Tibial artery (tissue), 4 donors: ENCODE data around the gene NDNF.

ENCODE experiments used
- DNase-seq, 2 donors: peaks; one replicate each; pipeline ENCODE4 v3.0.0-alpha.2; 2019
- H3K27ac ChIP-seq, 2 donors: fragments of 200-600 bp; sonication (generic) in 1 of 2; 1 replicate in 1 of 2; 2 replicates in 1 of 2; pipeline ENCODE4 v1.5.1; 2018 to 2019; ENCODE audit warnings: mild to moderate bottlenecking in 1 of 2
- H3K27me3 ChIP-seq, 2 donors: fragments of 200-600 bp; sonication (generic) in 1 of 2; one replicate each; pipeline versions ENCODE4 v1.5.1 to v1.6.0; 2016 to 2019
- H3K36me3 ChIP-seq, 3 donors: fragments of 200-600 bp; sonication (generic) in 2 of 3; one replicate each; pipeline ENCODE4 v1.5.1; 2016 to 2019; ENCODE audit warnings: mild to moderate bottlenecking in 2 of 3
- H3K4me1 ChIP-seq, 4 donors: fragments of 200-600 bp; sonication (generic) in 2 of 4; 1 replicate in 3 of 4; 2 replicates in 1 of 4; pipeline ENCODE4 v1.5.1; 2016 to 2019
- H3K4me3 ChIP-seq, 2 donors: fragments of 200-600 bp; sonication (generic) in 1 of 2; 1 replicate in 1 of 2; 2 replicates in 1 of 2; pipeline ENCODE4 v1.5.1; 2018 to 2019; ENCODE audit warnings: mild to moderate bottlenecking in 2 of 2
- H3K9me3 ChIP-seq, 3 donors: fragments of 200-600 bp; sonication (generic) in 1 of 3; one replicate each; pipeline ENCODE4 v1.5.1; 2016 to 2019
- intact Hi-C: fragments of 100-400 bp; cut with DNase I; formaldehyde crosslinking; loops from one replicate; pipeline ENCODE4 v1.15.0; 2023; ENCODE audit warnings: low total_unique reads
- TF ChIP-seq, protein P1 (sequence below), 2 experiments: fragments of 200-600 bp in 1 of 2; fragments of 450-650 bp in 1 of 2; IDR thresholded peaks; one replicate each; pipeline ENCODE4 v1.5.1; 2017 to 2019; ENCODE audit warnings: antibody characterized with exemption in 2 of 2, mild to moderate bottlenecking in 1 of 2, moderate library complexity in 1 of 2

Gene NDNF

DNA sequence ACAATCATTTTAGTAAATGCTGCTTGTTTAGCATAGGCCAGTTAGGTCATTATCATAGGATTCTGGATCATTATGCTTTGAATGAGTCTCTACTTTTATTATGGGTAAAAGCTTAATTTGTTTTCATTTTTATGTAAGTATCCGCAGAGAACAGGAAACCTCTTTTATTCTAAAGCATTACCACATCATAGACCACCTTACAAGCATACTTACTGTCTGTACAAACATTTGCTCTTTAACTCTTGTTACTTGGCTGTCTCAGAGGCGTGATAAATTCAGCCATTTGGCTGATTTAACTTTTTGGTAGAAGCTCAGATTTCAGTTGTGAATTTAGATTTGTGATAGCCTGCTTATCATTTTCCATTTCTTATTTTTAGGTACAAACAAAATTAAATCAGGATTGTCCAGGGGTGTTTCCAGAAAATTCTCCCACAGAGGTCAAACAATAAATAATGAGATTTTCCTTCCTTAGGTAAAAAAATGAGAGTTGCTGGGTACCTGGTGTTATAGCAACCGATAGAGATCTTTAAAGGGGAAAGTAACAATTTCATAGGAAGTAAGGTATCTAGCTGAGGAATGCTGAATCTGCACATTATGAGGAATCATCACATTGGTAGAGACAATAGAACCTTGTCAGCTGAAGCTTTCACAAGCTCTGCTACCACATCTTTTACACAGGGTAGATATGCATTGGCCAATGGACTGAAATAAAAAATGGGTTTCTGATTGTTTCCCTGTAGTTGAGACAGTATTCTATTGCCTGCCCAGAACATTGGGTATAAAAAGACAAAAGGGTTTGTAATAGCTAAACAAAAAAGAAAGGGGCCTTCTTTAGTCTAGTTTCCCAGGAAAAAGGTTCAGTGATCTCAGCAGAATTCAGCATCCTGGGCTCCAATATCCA, 62.5 kb downstream of the NDNF start:
- no peak overlapping the region for H3K27ac ChIP-seq
- no peaks in the 10 kb centered on the region for H3K9me3 ChIP-seq
- H3K4me1 ChIP-seq: no peaks in the 10 kb centered on the region
- TF ChIP-seq, protein P1, sequence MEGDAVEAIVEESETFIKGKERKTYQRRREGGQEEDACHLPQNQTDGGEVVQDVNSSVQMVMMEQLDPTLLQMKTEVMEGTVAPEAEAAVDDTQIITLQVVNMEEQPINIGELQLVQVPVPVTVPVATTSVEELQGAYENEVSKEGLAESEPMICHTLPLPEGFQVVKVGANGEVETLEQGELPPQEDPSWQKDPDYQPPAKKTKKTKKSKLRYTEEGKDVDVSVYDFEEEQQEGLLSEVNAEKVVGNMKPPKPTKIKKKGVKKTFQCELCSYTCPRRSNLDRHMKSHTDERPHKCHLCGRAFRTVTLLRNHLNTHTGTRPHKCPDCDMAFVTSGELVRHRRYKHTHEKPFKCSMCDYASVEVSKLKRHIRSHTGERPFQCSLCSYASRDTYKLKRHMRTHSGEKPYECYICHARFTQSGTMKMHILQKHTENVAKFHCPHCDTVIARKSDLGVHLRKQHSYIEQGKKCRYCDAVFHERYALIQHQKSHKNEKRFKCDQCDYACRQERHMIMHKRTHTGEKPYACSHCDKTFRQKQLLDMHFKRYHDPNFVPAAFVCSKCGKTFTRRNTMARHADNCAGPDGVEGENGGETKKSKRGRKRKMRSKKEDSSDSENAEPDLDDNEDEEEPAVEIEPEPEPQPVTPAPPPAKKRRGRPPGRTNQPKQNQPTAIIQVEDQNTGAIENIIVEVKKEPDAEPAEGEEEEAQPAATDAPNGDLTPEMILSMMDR (IDR thresholded peaks at IDR 0.05): no peak
- H3K4me3 ChIP-seq: no peak overlapping the region
- no peaks in the 10 kb centered on the region for H3K36me3 ChIP-seq
- no peak for DNase-seq
- intact Hi-C loops: no loop called here
- no peaks in the 10 kb centered on the region for H3K27me3 ChIP-seq

DNA sequence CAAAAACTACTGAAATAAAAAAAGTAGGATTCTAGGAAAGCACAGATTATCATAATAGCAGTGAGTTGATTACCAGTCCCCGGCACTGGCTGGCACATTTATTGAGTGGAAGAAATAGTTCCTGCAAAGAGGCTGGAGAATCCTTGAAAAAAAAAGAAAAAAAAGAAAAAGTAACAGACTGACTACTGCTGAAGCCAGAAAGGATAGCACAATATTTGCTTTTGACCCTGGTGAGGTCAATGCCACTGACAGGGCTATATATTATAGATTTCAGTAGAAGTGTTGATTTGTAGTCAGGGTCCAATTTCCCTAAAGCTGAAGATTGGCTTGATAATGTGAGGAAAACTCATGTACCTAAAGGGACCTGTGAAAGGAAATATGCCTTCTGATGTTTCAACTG, 64.7 kb downstream of the NDNF start:
- intact Hi-C loops: no loop called here
- no peaks in the 10 kb centered on the region for H3K27me3 ChIP-seq
- no peak overlapping the region for H3K27ac ChIP-seq
- no peak for DNase-seq
- H3K4me1 ChIP-seq: no peaks in the 10 kb centered on the region
- H3K9me3 ChIP-seq: no peaks in the 10 kb centered on the region
- TF ChIP-seq, protein P1 (IDR thresholded peaks at IDR 0.05): no peak
- H3K36me3 ChIP-seq: no peaks in the 10 kb centered on the region
- no peak overlapping the region for H3K4me3 ChIP-seq

GRCh38 chr4:121003863-121004262, 68.5 kb downstream of the NDNF start:
- H3K36me3 ChIP-seq: no peaks in the 10 kb centered on the region
- H3K9me3 ChIP-seq: no peaks in the 10 kb centered on the region
- no peak for DNase-seq
- no peaks in the 10 kb centered on the region for H3K27me3 ChIP-seq
- no peak overlapping the region for H3K27ac ChIP-seq
- TF ChIP-seq, protein P1 (IDR thresholded peaks at IDR 0.05): no peak
- H3K4me1 ChIP-seq: no peaks in the 10 kb centered on the region
- no peak overlapping the region for H3K4me3 ChIP-seq
- intact Hi-C loops: no loop called here

DNA sequence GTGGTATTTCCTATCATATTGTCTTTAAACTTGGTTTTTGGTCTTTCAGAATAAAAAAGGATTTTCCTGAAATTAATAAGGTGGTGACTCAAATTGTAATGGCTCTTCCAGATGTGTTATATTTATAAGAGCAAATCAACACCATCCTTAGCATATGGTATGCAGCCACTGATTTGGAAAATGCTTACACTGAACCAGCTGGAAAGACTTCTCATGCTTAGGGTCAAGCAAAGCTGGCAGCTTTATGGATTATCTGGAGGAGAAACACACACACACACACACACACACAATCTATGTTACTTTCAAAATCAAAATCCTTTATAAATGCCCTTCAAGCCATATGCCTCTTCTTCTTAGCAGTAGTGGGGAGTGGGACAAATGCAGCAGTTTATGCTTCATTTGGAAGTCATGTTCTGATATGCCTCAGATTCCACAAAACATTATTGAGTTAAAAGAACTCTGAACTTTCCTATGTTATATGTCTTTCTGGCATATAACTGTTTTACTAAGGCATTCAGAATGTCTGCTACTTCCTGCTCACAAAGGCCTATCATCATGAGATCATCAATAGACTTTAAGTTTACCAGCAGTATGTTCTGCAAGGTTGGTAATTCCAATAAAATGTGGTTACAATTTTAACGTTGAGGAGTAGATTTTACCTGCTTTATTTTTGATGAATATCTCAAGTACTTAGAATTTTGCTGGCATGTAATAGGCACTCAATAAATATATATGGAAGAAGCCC, 76.9 kb downstream of the NDNF start:
- no peaks in the 10 kb centered on the region for H3K27me3 ChIP-seq
- DNase-seq: no peak
- intact Hi-C loops: no loop called here

DNA sequence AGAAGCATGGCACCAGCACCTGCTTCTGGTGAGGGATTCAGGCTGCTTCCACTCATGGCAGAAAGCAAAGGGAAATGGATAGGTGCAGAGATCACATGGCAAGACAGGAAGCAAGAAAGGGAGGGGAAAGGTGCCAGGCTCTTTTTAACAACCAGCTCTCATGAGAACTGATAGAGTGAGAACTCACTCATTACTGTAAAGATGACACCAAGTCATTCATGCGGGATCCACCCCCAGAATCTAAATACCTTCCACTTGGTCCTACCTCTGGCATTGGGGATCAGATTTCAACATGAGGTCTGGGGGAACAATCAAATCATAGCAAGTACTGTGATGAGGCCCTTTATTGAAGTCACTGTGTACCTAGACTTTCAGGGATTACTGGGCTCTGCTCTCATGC, 77.8 kb downstream of the NDNF start:
- no peaks in the 10 kb centered on the region for H3K9me3 ChIP-seq
- DNase-seq: no peak
- intact Hi-C loops: no loop called here
- H3K36me3 ChIP-seq: no peaks in the 10 kb centered on the region
- H3K4me1 ChIP-seq: no peaks in the 10 kb centered on the region
- H3K27me3 ChIP-seq: no peaks in the 10 kb centered on the region
- no peak overlapping the region for H3K4me3 ChIP-seq
- no peak overlapping the region for H3K27ac ChIP-seq
- TF ChIP-seq, protein P1 (IDR thresholded peaks at IDR 0.05): no peak

More for the DNA sequence above, 76.9 kb downstream of the NDNF start:
- H3K9me3 ChIP-seq: no peaks in the 10 kb centered on the region
- H3K4me3 ChIP-seq: no peak overlapping the region
- TF ChIP-seq, protein P1 (IDR thresholded peaks at IDR 0.05): no peak
- H3K36me3 ChIP-seq: no peaks in the 10 kb centered on the region
- H3K4me1 ChIP-seq: no peaks in the 10 kb centered on the region
- H3K27ac ChIP-seq: no peak overlapping the region
